GM12878 (cell line): ENCODE data around the gene RBBP8NL. TPM values are rescaled to one million over a fixed set of nuclear protein-coding genes. Genes with fewer than 3 reads are reported as not detected.

Experiments
- ATAC-seq: fragments of 200-7000 bp; cut with Tn5 transposase; 3 replicates; pipeline ENCODE4 v1.9.1; 2020; ENCODE audit warnings: mild to moderate bottlenecking, moderate library complexity
- BruUV-seq: library from RNA; stranded (reverse); fragments of 400-500 nt; replicated peaks from 2 replicates; lab custom pipeline; 2021; lab: Mats Ljungman, UMichigan
- CTCF ChIA-PET: fragments of 300-600 bp; sonication (Branson Sonifier 250); formaldehyde crosslinking; extraction: SDS; loops from one replicate; lab custom pipeline; 2021; ENCODE audit warnings: inconsistent platforms; lab: Yijun Ruan, JAX
- POLR2A ChIA-PET: fragments of 350-600 bp; formaldehyde crosslinking; extraction: SDS; loops from one replicate; lab custom pipeline; 2021; ENCODE audit warnings: inconsistent platforms; lab: Charles Lee
- RAD21 ChIA-PET: fragments of 300-600 bp; sonication (Branson Sonifier 250); formaldehyde crosslinking; loops from one replicate; lab custom pipeline; 2023; ENCODE audit warnings: antibody characterized with exemption; ENCODE audit not compliant: unreplicated experiment; lab: Charles Lee
- SMC1A ChIA-PET: fragments of 300-600 bp; sonication (Branson Sonifier 250); formaldehyde crosslinking; loops from one replicate; lab custom pipeline; 2023; ENCODE audit not compliant: unreplicated experiment, uncharacterized antibody; lab: Charles Lee
- DNase-seq: peaks from one replicate; pipeline ENCODE4 v3.0.0-alpha.2; 2011; ENCODE audit warnings: low read depth, low spot score
- FAIRE-seq: peaks from 3 replicates; lab custom pipeline; 2011; peaks lifted over from hg19 to GRCh38; lab: Jason Lieb, UNC
- H2AFZ ChIP-seq: 2 replicates; pipeline ENCODE4 v1.6.0; 2011; ENCODE audit warnings: low read depth, low read length, control low read depth; ENCODE audit not compliant: control insufficient read depth
- H3K27ac ChIP-seq: 2 replicates; pipeline ENCODE4 v1.5.1; 2011; ENCODE audit warnings: control low read depth; ENCODE audit not compliant: control insufficient read depth, insufficient read depth
- H3K27me3 ChIP-seq, 2 experiments: replicated peaks in 1 of 2; 2 replicates each; pipeline versions ENCODE4 v1.6.0 to v1.6.1; 2011; ENCODE audit warnings: low read length in 1 of 2; ENCODE audit not compliant: control insufficient read depth in 2 of 2, insufficient read depth in 2 of 2
- H3K36me3 ChIP-seq, 2 experiments: 2 replicates each; pipeline ENCODE4 v1.5.1; 2011; ENCODE audit warnings: low read length in 1 of 2; ENCODE audit not compliant: control insufficient read depth in 2 of 2, insufficient read depth in 2 of 2
- H3K4me1 ChIP-seq: 2 replicates; pipeline ENCODE4 v1.6.1; 2011; ENCODE audit warnings: mild to moderate bottlenecking, low read length, moderate library complexity, mixed read lengths; ENCODE audit not compliant: control insufficient read depth, insufficient read depth
- H3K4me2 ChIP-seq: 2 replicates; pipeline ENCODE4 v1.6.0; 2011; ENCODE audit warnings: control low read depth; ENCODE audit not compliant: control insufficient read depth, insufficient read depth
- H3K4me3 ChIP-seq: fragments of 200-600 bp; sonication (generic); 2 replicates; pipeline ENCODE4 v1.5.1; 2016
- H3K79me2 ChIP-seq: 2 replicates; pipeline ENCODE4 v1.6.0; 2011; ENCODE audit warnings: low read length; ENCODE audit not compliant: control insufficient read depth, insufficient read depth
- H3K9ac ChIP-seq: 2 replicates; pipeline ENCODE4 v1.8.0; 2011; ENCODE audit warnings: low read length, control low read depth, mixed read lengths; ENCODE audit not compliant: control insufficient read depth, insufficient read depth
- H3K9me3 ChIP-seq: replicated peaks from 3 replicates; pipeline ENCODE4 v1.5.1; 2011; ENCODE audit warnings: mild to moderate bottlenecking, low read length; ENCODE audit not compliant: control insufficient read depth, insufficient read depth
- H4K20me1 ChIP-seq: 2 replicates; pipeline ENCODE4 v1.6.0; 2011; ENCODE audit not compliant: control insufficient read depth, insufficient read depth
- BMI1 ChIP-seq: fragments of 450-650 bp; IDR thresholded peaks from 2 replicates; pipeline ENCODE4 v1.6.1; 2016; ENCODE audit warnings: mild to moderate bottlenecking, moderate library complexity, borderline replicate concordance
- EED ChIP-seq: sonication (generic); IDR thresholded peaks from 2 replicates; pipeline ENCODE4 v1.6.1; 2016; ENCODE audit warnings: antibody characterized with exemption, low read depth
- HCFC1 ChIP-seq: fragments of 150-350 bp; IDR thresholded peaks from 2 replicates; pipeline ENCODE4 v1.6.1; 2014; ENCODE audit warnings: low read length
- LARP7 ChIP-seq: fragments of 450-650 bp; IDR thresholded peaks from 2 replicates; pipeline ENCODE4 v1.6.1; 2017; ENCODE audit warnings: mild to moderate bottlenecking
- MEF2A ChIP-seq: IDR thresholded peaks from 2 replicates; pipeline ENCODE4 v1.6.1; 2011; ENCODE audit warnings: low read depth, mild to moderate bottlenecking, low read length, moderate library complexity; ENCODE audit not compliant: insufficient read depth
- NR2C1 ChIP-seq: fragments of 450-650 bp; IDR thresholded peaks from 2 replicates; pipeline ENCODE4 v1.6.1; 2017; ENCODE audit warnings: antibody characterized with exemption, mild to moderate bottlenecking, moderate library complexity
- RELB ChIP-seq: fragments of 450-650 bp; IDR thresholded peaks from 2 replicates; pipeline ENCODE4 v1.6.1; 2017; ENCODE audit warnings: low read depth, mild to moderate bottlenecking, moderate library complexity
- ZBTB11 ChIP-seq: fragments of 450-650 bp; formaldehyde crosslinking; IDR thresholded peaks from 2 replicates; pipeline ENCODE4 v1.5.0; 2022; ENCODE audit warnings: mild to moderate bottlenecking, missing genetic modification characterization
- ZBTB40 ChIP-seq: fragments of 450-650 bp; IDR thresholded peaks from 2 replicates; pipeline ENCODE4 v1.6.1; 2016; ENCODE audit warnings: mild to moderate bottlenecking, moderate library complexity, borderline replicate concordance
- ZNF217 ChIP-seq: fragments of 450-650 bp; IDR thresholded peaks from 2 replicates; pipeline ENCODE4 v1.6.1; 2017; ENCODE audit warnings: antibody characterized with exemption, mild to moderate bottlenecking
- ZNF24 ChIP-seq: fragments of 450-650 bp; IDR thresholded peaks from 2 replicates; pipeline ENCODE4 v1.6.1; 2017; ENCODE audit warnings: antibody characterized with exemption, mild to moderate bottlenecking
- ZNF384 ChIP-seq: IDR thresholded peaks from 2 replicates; pipeline ENCODE4 v1.6.1; 2012; ENCODE audit warnings: low read depth, mild to moderate bottlenecking, low read length, improper control_type of control experiment, borderline replicate concordance
- WGBS: methylation state at CpG from one replicate; pipeline ENCODE4 v1.1.6; 2016; ENCODE audit warnings: low lambda C conversion rate; ENCODE audit not compliant: insufficient replicate concordance, insufficient coverage; ENCODE audit errors: missing lambda C conversion rate; 5-methylcytosine and 5-hydroxymethylcytosine counted together
- in situ Hi-C: fragments of 300-500 bp; cut with MboI; formaldehyde crosslinking; loops from 9 replicates; pipeline ENCODE4 v1.14.3; 2018; ENCODE audit warnings: mixed read lengths
- intact Hi-C: fragments of 100-400 bp; cut with micrococcal nuclease; formaldehyde crosslinking; loops from one replicate; pipeline ENCODE4 v1.14.2; 2022; ENCODE audit not compliant: unreplicated experiment
- polyA plus RNA-seq, 11 experiments: library from polyadenylated mRNA; depleted of rRNA in 4 of 11; unstranded in 6 of 11; stranded (reverse) in 5 of 11; fragments of >200 nt; fragmentation: Nextera tagmentation in 4 of 11; fragmentation: Illumina TruSeq in 1 of 11; extraction: Ambion mirVana in 4 of 11; extraction: Trizol in 1 of 11; gene quantifications; 1 replicate in 1 of 11; 2 replicates in 10 of 11; pipeline versions ENCODE4 v1.2.1 to v1.2.3, GENCODE V29; 2011 to 2016; ENCODE audit warnings: inconsistent platforms in 2 of 11, missing spikeins in 2 of 11, low read depth in 1 of 11
- total RNA-seq, 4 experiments: library from RNA; depleted of rRNA in 3 of 4; stranded (reverse); fragments of >200 nt in 3 of 4; fragmentation: Illumina TruSeq in 1 of 4; extraction: Trizol in 1 of 4; gene quantifications; 2 replicates each; pipeline versions ENCODE4 v1.2.1 to v1.2.3, GENCODE V29; 2013 to 2021

The RBBP8NL gene
- total and polyA plus RNA-seq, 10 of the 15 experiments (the other 5 are each of a cell fraction or from before 2014, with no cell fraction given), result not detected

DNA sequence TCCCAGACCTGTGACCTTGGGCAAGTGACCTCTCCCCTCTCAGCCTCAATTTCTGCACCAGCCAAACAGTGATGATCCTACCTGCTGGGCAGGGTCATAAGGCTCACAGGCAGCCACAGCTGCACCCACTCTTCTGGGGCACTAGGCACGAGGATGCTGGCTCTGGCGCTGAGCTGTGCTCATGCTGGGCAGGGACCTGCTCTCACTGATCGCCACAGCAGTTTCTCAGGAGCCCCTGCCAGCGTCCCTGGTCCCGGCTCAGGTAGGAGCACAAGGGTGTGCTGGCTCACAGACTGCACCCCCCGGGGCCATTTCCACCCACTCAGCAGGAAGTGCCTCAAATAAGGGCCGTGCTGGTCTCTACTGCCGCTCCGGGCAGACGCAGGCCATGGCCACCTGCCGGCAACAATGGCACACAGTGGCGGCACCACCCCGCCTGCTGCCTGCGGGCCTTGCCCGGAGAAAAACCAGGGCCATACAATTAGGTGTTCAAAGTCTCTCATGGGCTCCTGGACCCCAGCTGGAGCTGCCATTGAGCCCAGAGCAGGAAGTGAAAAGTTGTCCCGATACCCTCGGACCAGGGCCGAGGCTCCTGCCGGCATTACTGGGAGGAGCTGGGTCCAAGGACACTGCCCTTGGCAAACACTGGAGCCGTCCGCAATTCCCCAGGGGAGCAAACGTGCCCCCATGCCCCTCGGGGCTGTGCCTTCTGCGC lies 15.7 kb downstream of the RBBP8NL start (continued):
- TF ChIP-seq ZBTB40, result no peak
- TF ChIP-seq HCFC1, result no peak
- no peak for TF ChIP-seq EED

DNA sequence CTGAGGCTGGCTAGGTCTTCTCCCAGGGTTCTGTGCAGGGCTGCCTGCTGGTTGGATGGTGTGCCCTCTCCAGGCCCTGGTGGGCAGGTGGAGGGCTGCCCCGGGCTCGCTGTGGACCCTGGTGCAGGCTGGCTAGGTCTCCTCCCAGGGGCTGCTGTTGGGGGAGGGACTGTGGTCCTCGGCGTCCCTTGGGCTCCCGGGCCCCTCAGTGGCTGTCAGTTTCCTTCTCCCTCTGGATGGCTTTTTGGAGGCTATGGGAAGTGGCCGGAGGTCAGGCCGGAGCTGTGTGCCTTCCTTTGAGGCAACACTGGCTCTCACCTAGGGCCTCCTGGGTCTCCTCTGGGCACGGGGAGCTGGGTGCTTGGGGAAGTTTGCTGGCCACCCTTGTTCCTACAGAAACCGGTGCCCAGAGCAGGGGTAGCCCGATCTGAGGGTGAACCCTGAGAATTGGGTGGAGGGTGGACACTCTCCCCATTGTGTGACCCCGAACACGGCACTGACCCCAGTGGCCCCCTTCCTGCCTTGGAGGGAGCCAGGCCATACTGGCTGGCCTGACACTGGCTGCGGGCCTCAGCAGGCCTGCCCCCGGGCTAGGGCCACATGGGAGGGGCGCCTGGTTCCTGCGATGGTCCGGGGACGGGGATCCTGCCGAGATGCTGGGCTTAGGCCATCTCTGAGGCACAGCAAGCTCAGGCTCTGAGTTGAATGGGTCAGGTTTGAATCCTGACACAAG lies 16.4 kb downstream of the RBBP8NL start:
- BruUV-seq, result no TSS peak
- 42% methylated on average over 19 of the region's 19 CpGs for WGBS
- in situ Hi-C loops (no loop called here), intact Hi-C loops (no loop called here)
- no peak for DNase-seq
- H3K27ac ChIP-seq, result no peak overlapping the region
- no peak overlapping the region for H2AFZ ChIP-seq
- no peak overlapping the region for H3K9ac ChIP-seq
- CTCF ChIA-PET, result interaction anchor here (0.7 to 4.2 kb wide), 9 partner anchors 11 to 398 kb away, joined by 3 to 23 read pairs (median 4); no protein-coding TSS in a partner anchor
- H4K20me1 ChIP-seq, result no peaks in the 10 kb centered on the region
- H3K9me3 ChIP-seq, result no peaks in the 10 kb centered on the region
- POLR2A ChIA-PET, result no interaction called here
- FAIRE-seq, result no peak
- SMC1A ChIA-PET, result interaction anchor here (0.8 to 1.7 kb wide), 2 partner anchors 206 to 383 kb away, joined by 3 to 4 read pairs; no protein-coding TSS in a partner anchor
- H3K27me3 ChIP-seq, result no peaks in the 10 kb centered on the region
- H3K4me1 ChIP-seq, result peaks cover 10% of the 10 kb centered on the region
- peaks cover 9% of the 10 kb centered on the region for H3K79me2 ChIP-seq
- H3K4me3 ChIP-seq, result no peak overlapping the region
- RAD21 ChIA-PET, result interaction anchor here (1.8 kb wide), 1 partner anchor 381 kb away, joined by 6 read pairs; no protein-coding TSS in a partner anchor
- no peak for ATAC-seq
- no peak overlapping the region for H3K4me2 ChIP-seq
- H3K36me3 ChIP-seq, result no peaks in the 10 kb centered on the region
- TF ChIP-seq ZBTB11 (CRISPR knock-in tag), result no peak
- no peak for TF ChIP-seq RELB
- TF ChIP-seq LARP7, result no peak
- TF ChIP-seq NR2C1, result no peak
- no peak for TF ChIP-seq ZNF217
- TF ChIP-seq ZNF24, result no peak
- no peak for TF ChIP-seq BMI1
- TF ChIP-seq MEF2A, result no peak
- no peak for TF ChIP-seq ZNF384
